ENCODE data around the gene SLC27A5.
"Not testable (repeated sequence)": the region's sequence is repeated elsewhere in the genome, so short reads cannot be mapped to it uniquely, and the experiment has no call there.

Gene SLC27A5

DNA sequence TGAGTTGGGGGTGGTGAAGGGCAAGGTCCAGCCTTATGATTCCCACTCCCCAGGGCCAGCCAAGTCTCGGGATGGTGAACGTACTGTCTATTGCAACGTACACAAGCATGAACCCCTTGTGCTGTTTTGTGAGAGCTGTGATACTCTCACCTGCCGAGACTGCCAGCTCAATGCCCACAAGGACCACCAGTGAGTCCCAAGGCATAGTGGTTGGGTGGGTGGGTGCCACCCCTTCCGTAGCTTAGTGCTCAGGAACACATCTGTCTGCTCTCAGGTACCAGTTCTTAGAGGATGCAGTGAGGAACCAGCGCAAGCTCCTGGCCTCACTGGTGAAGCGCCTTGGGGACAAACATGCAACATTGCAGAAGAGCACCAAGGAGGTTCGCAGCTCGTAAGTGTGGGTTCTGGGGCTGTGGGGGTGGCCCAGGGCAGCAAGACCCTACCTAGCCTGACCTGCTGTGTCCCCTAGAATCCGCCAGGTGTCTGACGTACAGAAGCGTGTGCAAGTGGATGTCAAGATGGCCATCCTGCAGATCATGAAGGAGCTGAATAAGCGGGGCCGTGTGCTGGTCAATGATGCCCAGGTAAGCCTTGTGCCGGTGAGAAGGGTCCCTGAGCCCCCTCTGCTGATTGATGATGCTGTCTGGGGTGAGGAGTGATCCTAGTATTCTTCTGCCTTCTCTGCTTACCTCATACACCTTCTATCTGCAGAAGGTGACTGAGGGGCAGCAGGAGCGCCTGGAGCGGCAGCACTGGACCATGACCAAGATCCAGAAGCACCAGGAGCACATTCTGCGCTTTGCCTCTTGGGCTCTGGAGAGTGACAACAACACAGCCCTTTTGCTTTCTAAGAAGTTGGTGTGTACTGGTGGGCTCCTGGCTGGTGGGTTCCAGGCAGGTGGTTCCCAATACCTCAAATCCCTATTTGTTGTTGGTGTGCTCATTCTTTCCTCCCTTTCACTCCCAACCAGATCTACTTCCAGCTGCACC lies 35.8 kb upstream of the SLC27A5 start:
- no peak for DNase-seq (ENCODE audit: low spot score)

GRCh38 chr19:58546019-58546530 lies 34.3 kb upstream of the SLC27A5 start:
- TF ChIP-seq, protein P1, sequence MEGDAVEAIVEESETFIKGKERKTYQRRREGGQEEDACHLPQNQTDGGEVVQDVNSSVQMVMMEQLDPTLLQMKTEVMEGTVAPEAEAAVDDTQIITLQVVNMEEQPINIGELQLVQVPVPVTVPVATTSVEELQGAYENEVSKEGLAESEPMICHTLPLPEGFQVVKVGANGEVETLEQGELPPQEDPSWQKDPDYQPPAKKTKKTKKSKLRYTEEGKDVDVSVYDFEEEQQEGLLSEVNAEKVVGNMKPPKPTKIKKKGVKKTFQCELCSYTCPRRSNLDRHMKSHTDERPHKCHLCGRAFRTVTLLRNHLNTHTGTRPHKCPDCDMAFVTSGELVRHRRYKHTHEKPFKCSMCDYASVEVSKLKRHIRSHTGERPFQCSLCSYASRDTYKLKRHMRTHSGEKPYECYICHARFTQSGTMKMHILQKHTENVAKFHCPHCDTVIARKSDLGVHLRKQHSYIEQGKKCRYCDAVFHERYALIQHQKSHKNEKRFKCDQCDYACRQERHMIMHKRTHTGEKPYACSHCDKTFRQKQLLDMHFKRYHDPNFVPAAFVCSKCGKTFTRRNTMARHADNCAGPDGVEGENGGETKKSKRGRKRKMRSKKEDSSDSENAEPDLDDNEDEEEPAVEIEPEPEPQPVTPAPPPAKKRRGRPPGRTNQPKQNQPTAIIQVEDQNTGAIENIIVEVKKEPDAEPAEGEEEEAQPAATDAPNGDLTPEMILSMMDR (IDR thresholded peaks at IDR 0.05; ENCODE audit: extremely low read depth, missing control alignments), result no peak
- no peak for DNase-seq (ENCODE audit: low spot score)

More for the DNA sequence above, 35.8 kb upstream of the SLC27A5 start:
- TF ChIP-seq, protein P1 (IDR thresholded peaks at IDR 0.05; ENCODE audit: extremely low read depth, missing control alignments), result no peak

GRCh38 chr19:58545286-58546018 lies 33.7 kb upstream of the SLC27A5 start:
- TF ChIP-seq, protein P1 (IDR thresholded peaks at IDR 0.05; ENCODE audit: extremely low read depth, missing control alignments), result no peak
- no peak for DNase-seq (ENCODE audit: low spot score)

DNA sequence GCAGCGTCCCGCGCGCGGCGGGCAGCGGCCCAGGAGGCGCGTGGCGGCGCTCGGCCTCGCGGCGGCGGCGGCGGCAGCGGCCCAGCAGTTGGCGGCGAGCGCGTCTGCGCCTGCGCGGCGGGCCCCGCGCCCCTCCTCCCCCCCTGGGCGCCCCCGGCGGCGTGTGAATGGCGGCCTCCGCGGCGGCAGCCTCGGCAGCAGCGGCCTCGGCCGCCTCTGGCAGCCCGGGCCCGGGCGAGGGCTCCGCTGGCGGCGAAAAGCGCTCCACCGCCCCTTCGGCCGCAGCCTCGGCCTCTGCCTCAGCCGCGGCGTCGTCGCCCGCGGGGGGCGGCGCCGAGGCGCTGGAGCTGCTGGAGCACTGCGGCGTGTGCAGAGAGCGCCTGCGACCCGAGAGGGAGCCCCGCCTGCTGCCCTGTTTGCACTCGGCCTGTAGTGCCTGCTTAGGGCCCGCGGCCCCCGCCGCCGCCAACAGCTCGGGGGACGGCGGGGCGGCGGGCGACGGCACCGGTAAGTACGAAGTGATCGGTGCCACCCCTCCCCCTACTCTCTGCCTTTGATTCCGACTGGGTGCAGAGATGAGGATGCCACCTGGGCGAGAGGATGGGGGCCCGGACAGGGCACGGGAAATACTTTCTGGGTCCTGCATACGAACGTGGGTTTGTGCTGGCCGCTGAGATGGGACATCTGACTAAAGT lies 32.9 kb upstream of the SLC27A5 start:
- TF ChIP-seq, protein P1 (IDR thresholded peaks at IDR 0.05; ENCODE audit: extremely low read depth, missing control alignments), result no peak
- DNase-seq (ENCODE audit: low spot score), result peak; percentile 96

GRCh38 chr19:58543826-58544590 lies 32.2 kb upstream of the SLC27A5 start, which contains the start of gene TRIM28:
Gene TRIM28, plus strand, starts transcription at chr19:58544064. Its CDS starts 694 bp downstream, at chr19:58544758.
- TF ChIP-seq, protein P1 (IDR thresholded peaks at IDR 0.05; ENCODE audit: extremely low read depth, missing control alignments), result no peak
- peak; percentile 100 for DNase-seq (ENCODE audit: low spot score)

DNA sequence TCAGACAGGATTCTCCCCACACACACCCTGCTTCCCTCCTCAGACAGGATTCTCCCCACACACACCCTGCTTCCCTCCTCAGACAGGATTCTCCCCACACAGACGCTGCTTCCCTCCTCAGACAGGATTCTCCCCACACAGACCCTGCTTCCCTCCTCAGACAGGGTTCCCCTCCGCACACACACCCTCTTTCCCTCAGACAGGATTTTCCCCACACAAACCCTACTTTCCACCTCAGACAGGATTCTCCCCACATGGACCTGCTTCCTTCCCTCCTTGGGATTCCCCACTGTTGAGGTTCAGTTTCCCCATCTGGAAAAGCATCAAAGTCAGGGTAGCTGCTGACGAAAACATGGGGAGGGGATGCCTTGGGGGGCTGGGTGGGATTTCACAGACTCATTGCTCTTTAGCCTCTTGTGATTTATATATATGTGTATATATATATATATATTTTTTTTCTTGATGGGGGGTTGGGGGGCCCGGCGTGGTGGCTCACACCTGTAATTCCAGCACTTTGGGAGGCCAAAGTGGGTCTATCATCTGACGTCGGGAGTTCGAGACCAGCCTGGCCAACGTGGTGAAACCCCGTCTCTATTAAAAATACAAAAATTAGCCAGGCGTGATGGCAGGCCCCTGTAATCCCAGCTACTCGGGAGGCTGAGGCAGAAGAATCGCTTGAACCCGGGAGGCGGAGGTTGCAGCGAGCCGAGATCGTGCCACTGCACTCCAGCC lies 31.0 kb upstream of the SLC27A5 start:
- DNase-seq (ENCODE audit: low spot score), result not testable (repeated sequence)

DNA sequence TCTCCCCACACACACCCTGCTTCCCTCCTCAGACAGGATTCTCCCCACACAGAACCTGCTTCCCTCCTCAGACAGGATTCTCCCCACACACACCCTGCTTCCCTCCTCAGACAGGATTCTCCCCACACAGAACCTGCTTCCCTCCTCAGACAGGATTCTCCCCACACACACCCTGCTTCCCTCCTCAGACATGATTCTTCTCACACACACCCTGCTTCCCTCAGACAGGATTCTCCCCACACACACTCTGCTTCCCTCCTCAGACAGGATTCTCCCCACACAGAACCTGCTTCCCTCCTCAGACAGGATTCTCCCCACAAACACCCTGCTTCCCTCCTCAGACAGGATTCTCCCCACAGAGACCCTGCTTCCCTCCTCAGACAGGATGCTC lies 27.4 kb upstream of the SLC27A5 start:
- DNase-seq (ENCODE audit: low spot score), result not testable (repeated sequence)
